SJSA1 (cell line): ENCODE results near the gene WBP2. TPM values are rescaled to one million over a fixed set of nuclear protein-coding genes. Genes with fewer than 3 reads are reported as not detected.
A peak's percentile ranks its signal among the peaks of the same experiment; 100 is the strongest.

Source experiments
- DNase-seq, 2 experiments: peaks; one replicate each; pipeline ENCODE4 v3.0.0-alpha.2; 2015 to 2020; ENCODE audit warnings: low spot score in 2 of 2, low read depth in 1 of 2
- H3K27ac ChIP-seq: fragments of 250-450 bp; sonication (Bioruptor Pico); 2 replicates; pipeline ENCODE4 v1.5.1; 2020; ENCODE audit warnings: mild to moderate bottlenecking, moderate library complexity
- H3K27me3 ChIP-seq: fragments of 250-450 bp; sonication (Bioruptor Pico); replicated peaks from 2 replicates; pipeline ENCODE4 v1.5.1; 2020; ENCODE audit warnings: mild to moderate bottlenecking, moderate library complexity
- H3K36me3 ChIP-seq: fragments of 250-450 bp; sonication (Bioruptor Pico); 2 replicates; pipeline ENCODE4 v1.5.1; 2020; ENCODE audit warnings: mild to moderate bottlenecking
- H3K4me1 ChIP-seq: fragments of 250-450 bp; sonication (Bioruptor Pico); replicated peaks from 2 replicates; pipeline ENCODE4 v1.6.1; 2021; ENCODE audit warnings: mild to moderate bottlenecking
- H3K4me3 ChIP-seq: fragments of 250-450 bp; sonication (Bioruptor Pico); 2 replicates; pipeline ENCODE4 v1.5.1; 2020; ENCODE audit warnings: mild to moderate bottlenecking
- H3K9me3 ChIP-seq: fragments of 250-450 bp; sonication (Bioruptor Pico); replicated peaks from 2 replicates; pipeline ENCODE4 v1.5.1; 2020; ENCODE audit warnings: mild to moderate bottlenecking
- total RNA-seq: library from RNA; depleted of rRNA; stranded (reverse); fragments of >200 nt; shearing (Covaris generic); gene quantifications from 2 replicates; pipeline ENCODE4 v1.2.3, GENCODE V29; 2014

The WBP2 gene
- total RNA-seq, 1 experiment from 2014 or later, result 28.8 TPM

GRCh38 chr17:75850928-75851692 lies 4.0 kb downstream of the WBP2 start:
- H3K9me3 ChIP-seq, result no peaks in the 10 kb centered on the region; the same call in 1 of the 2 replicates
- no peaks in the 10 kb centered on the region for H3K27me3 ChIP-seq
- peaks cover 25% of the 10 kb centered on the region for H3K4me1 ChIP-seq
- H3K27ac ChIP-seq, result no peak overlapping the region
- peak in 1 of 2 experiments; percentile 41 for DNase-seq
- peaks cover 58% of the 10 kb centered on the region for H3K36me3 ChIP-seq
- H3K4me3 ChIP-seq, result no peak overlapping the region

GRCh38 chr17:75849724-75850123 lies 5.4 kb downstream of the WBP2 start:
- DNase-seq, result peak in 1 of 2 experiments; percentile 46
- no peak overlapping the region for H3K27ac ChIP-seq
- H3K4me3 ChIP-seq, result no peak overlapping the region
- peaks cover 31% of the 10 kb centered on the region for H3K4me1 ChIP-seq
- no peaks in the 10 kb centered on the region; the same call in 1 of the 2 replicates for H3K9me3 ChIP-seq
- H3K36me3 ChIP-seq, result peaks cover 60% of the 10 kb centered on the region
- H3K27me3 ChIP-seq, result no peaks in the 10 kb centered on the region

- no peak overlapping the region for H3K4me3 ChIP-seq
- no peaks in the 10 kb centered on the region; the same call in 1 of the 2 replicates for H3K9me3 ChIP-seq
- H3K27ac ChIP-seq, result no peak overlapping the region
- H3K36me3 ChIP-seq, result peaks cover 60% of the 10 kb centered on the region
- H3K4me1 ChIP-seq, result peaks cover 27% of the 10 kb centered on the region
- H3K27me3 ChIP-seq, result no peaks in the 10 kb centered on the region
- DNase-seq, result peak in 1 of 2 experiments; percentile 42
These were observed 5.9 kb downstream of the WBP2 start for GRCh38 chr17:75849279-75849646.

- H3K36me3 ChIP-seq, result peaks cover 60% of the 10 kb centered on the region
- no peak overlapping the region for H3K27ac ChIP-seq
- peak; percentile 52 to 83 for DNase-seq
- H3K4me3 ChIP-seq, result no peak overlapping the region
- H3K4me1 ChIP-seq, result peaks cover 21% of the 10 kb centered on the region
- no peaks in the 10 kb centered on the region; the same call in 1 of the 2 replicates for H3K9me3 ChIP-seq
- no peaks in the 10 kb centered on the region for H3K27me3 ChIP-seq
These were observed 6.4 kb downstream of the WBP2 start for GRCh38 chr17:75848523-75849278.

- Histone ChIP-seq H3K4me3 (no peak overlapping the region), H3K36me3 (peaks cover 60% of the 10 kb centered on the region), H3K9me3 (no peaks in the 10 kb centered on the region; the same call in 1 of the 2 replicates), H3K4me1 (peaks cover 13% of the 10 kb centered on the region), H3K27ac (no peak overlapping the region), H3K27me3 (no peaks in the 10 kb centered on the region)
- peak in 1 of 2 experiments; percentile 51 for DNase-seq
These were observed 7.3 kb downstream of the WBP2 start for GRCh38 chr17:75847614-75848522.

- no peak overlapping the region for H3K4me3 ChIP-seq
- peaks cover 60% of the 10 kb centered on the region for H3K36me3 ChIP-seq
- DNase-seq, result peak in 1 of 2 experiments; percentile 54
- no peak overlapping the region for H3K27ac ChIP-seq
- H3K4me1 ChIP-seq, result peaks cover 8% of the 10 kb centered on the region
- H3K9me3 ChIP-seq, result no peaks in the 10 kb centered on the region; the same call in 1 of the 2 replicates
- H3K27me3 ChIP-seq, result no peaks in the 10 kb centered on the region
These were observed 8.2 kb downstream of the WBP2 start for GRCh38 chr17:75846692-75847613.

- Histone ChIP-seq H3K36me3 (peaks cover 53% of the 10 kb centered on the region), H3K27ac (no peak overlapping the region), H3K27me3 (no peaks in the 10 kb centered on the region), H3K4me1 (peaks cover 8% of the 10 kb centered on the region), H3K9me3 (no peaks in the 10 kb centered on the region; the same call in 1 of the 2 replicates), H3K4me3 (no peak overlapping the region)
- DNase-seq, result no peak
These were observed 9.0 kb downstream of the WBP2 start for GRCh38 chr17:75845933-75846691.

- Histone ChIP-seq H3K4me1 (peaks cover 8% of the 10 kb centered on the region), H3K27ac (no peak overlapping the region), H3K36me3 (peaks cover 44% of the 10 kb centered on the region), H3K27me3 (no peaks in the 10 kb centered on the region), H3K9me3 (no peaks in the 10 kb centered on the region; the same call in 1 of the 2 replicates), H3K4me3 (no peak overlapping the region)
- DNase-seq, result peak; percentile 70 to 82
These were observed 9.9 kb downstream of the WBP2 start for GRCh38 chr17:75845058-75845711.

GRCh38 chr17:75844530-75845057 lies 10.5 kb downstream of the WBP2 start:
- H3K4me3 ChIP-seq, result no peak overlapping the region
- H3K27me3 ChIP-seq, result no peaks in the 10 kb centered on the region
- DNase-seq, result no peak
- no peak overlapping the region for H3K27ac ChIP-seq
- H3K4me1 ChIP-seq, result peaks cover 8% of the 10 kb centered on the region
- peaks cover 40% of the 10 kb centered on the region for H3K36me3 ChIP-seq
- H3K9me3 ChIP-seq, result no peaks in the 10 kb centered on the region; the same call in 1 of the 2 replicates

GRCh38 chr17:75843577-75844529 lies 11.3 kb downstream of the WBP2 start, which contains the start of gene UNC13D:
Gene UNC13D, minus strand, starts transcription at chr17:75844404. Its CDS starts 67 bp downstream, at chr17:75844337.
- Histone ChIP-seq H3K4me3 (no peak within 1 kb of the TSS), H3K36me3 (peaks cover 33% of the 10 kb centered on the region), H3K27me3 (no peaks in the 10 kb centered on the region), H3K27ac (no peak within 1 kb of the TSS), H3K4me1 (peaks cover 8% of the 10 kb centered on the region), H3K9me3 (no peaks in the 10 kb centered on the region; the same call in 1 of the 2 replicates)
- DNase-seq, result no peak
